ENCODE data around the gene CPXM2.

The CPXM2 gene

GRCh38 chr10:123869020-123869414 lies 22.6 kb downstream of the CPXM2 start:
- no peak for TF ChIP-seq POLR2AphosphoS5 (IDR thresholded peaks at IDR 0.05; ENCODE audit: low read depth, low read length)
- no peak for TF ChIP-seq FOXP2 (optimal IDR thresholded peaks at IDR 0.05; ENCODE audit: borderline replicate concordance, extremely low read depth, extremely low read length, insufficient read depth)
- no peak for TF ChIP-seq REST (IDR thresholded peaks at IDR 0.05; ENCODE audit: insufficient read depth in 1 of 2, low read depth in 2 of 2, low read length in 2 of 2)
- no peak for TF ChIP-seq SIN3A (IDR thresholded peaks at IDR 0.05; ENCODE audit: borderline replicate concordance, insufficient read depth, low read length)
- TF ChIP-seq TAF1 (IDR thresholded peaks at IDR 0.05; ENCODE audit: borderline replicate concordance, insufficient read depth, low read length): no peak

GRCh38 chr10:123868038-123869019 lies 23.3 kb downstream of the CPXM2 start:
- TF ChIP-seq POLR2AphosphoS5 (IDR thresholded peaks at IDR 0.05; ENCODE audit: low read depth, low read length): no peak
- TF ChIP-seq FOXP2 (optimal IDR thresholded peaks at IDR 0.05; ENCODE audit: borderline replicate concordance, extremely low read depth, extremely low read length, insufficient read depth): no peak
- no peak for TF ChIP-seq REST (IDR thresholded peaks at IDR 0.05; ENCODE audit: insufficient read depth in 1 of 2, low read depth in 2 of 2, low read length in 2 of 2)
- TF ChIP-seq SIN3A (IDR thresholded peaks at IDR 0.05; ENCODE audit: borderline replicate concordance, insufficient read depth, low read length): no peak
- no peak for TF ChIP-seq TAF1 (IDR thresholded peaks at IDR 0.05; ENCODE audit: borderline replicate concordance, insufficient read depth, low read length)

GRCh38 chr10:123865880-123866279 lies 25.7 kb downstream of the CPXM2 start:
- TF ChIP-seq TAF1 (IDR thresholded peaks at IDR 0.05; ENCODE audit: borderline replicate concordance, insufficient read depth, low read length) (no peak), POLR2AphosphoS5 (IDR thresholded peaks at IDR 0.05; ENCODE audit: low read depth, low read length) (no peak), SIN3A (IDR thresholded peaks at IDR 0.05; ENCODE audit: borderline replicate concordance, insufficient read depth, low read length) (no peak), REST (IDR thresholded peaks at IDR 0.05; ENCODE audit: insufficient read depth in 1 of 2, low read depth in 2 of 2, low read length in 2 of 2) (no peak), FOXP2 (optimal IDR thresholded peaks at IDR 0.05; ENCODE audit: borderline replicate concordance, extremely low read depth, extremely low read length, insufficient read depth) (no peak)

GRCh38 chr10:123865350-123865749 lies 26.3 kb downstream of the CPXM2 start:
- TF ChIP-seq TAF1 (IDR thresholded peaks at IDR 0.05; ENCODE audit: borderline replicate concordance, insufficient read depth, low read length) (no peak), POLR2AphosphoS5 (IDR thresholded peaks at IDR 0.05; ENCODE audit: low read depth, low read length) (no peak), REST (IDR thresholded peaks at IDR 0.05; ENCODE audit: insufficient read depth in 1 of 2, low read depth in 2 of 2, low read length in 2 of 2) (no peak), SIN3A (IDR thresholded peaks at IDR 0.05; ENCODE audit: borderline replicate concordance, insufficient read depth, low read length) (no peak), FOXP2 (optimal IDR thresholded peaks at IDR 0.05; ENCODE audit: borderline replicate concordance, extremely low read depth, extremely low read length, insufficient read depth) (no peak)
